ENCODE results near the gene BCAM.
"Not testable (repeated sequence)": the region's sequence is repeated elsewhere in the genome, so short reads cannot be mapped to it uniquely, and the experiment has no call there.

BCAM gene

DNA sequence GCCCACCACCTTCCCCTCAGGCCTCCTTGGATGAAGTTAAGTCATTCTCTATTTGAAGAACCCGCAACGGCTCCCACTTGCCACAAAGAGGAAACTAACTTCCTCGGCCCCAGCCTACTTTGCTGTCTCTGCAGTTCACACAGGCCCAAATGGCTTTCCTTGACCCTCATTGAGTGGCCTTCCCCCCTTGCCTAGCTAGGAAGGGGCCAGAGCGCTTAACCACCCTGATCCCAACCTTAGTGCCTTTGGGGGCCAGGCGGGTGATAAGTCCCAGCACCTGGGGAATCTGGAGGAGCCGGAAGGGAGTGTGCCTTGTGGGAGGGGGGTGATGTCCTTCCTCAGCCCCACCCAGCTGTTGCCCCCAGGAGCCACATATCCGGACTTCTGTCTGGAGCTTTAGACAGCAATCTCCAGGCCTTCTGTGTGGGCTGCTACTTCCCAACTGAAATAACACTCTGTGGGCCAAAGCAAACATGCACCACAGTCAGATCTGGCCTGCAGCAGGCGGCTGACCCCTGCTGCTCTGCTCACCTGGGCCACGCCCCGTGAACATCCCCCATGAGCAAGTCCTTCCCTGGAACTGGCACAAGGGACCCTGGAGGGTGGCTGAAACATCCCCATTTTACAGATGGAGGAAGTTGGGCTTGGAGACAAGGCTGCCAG lies 47.6 kb downstream of the BCAM start:
- TF ChIP-seq CTCF (IDR thresholded peaks at IDR 0.05; ENCODE audit: low read depth, low read length, missing control alignments), result no peak
- H3K4me3 ChIP-seq (ENCODE audit: low read depth, low read length), result no peak overlapping the region
- no peak for DNase-seq (ENCODE audit: low read depth)

GRCh38 chr19:44857837-44858236 lies 48.9 kb downstream of the BCAM start:
- no peak for DNase-seq (ENCODE audit: low read depth)
- H3K4me3 ChIP-seq (ENCODE audit: low read depth, low read length), result no peak overlapping the region
- no peak for TF ChIP-seq CTCF (IDR thresholded peaks at IDR 0.05; ENCODE audit: low read depth, low read length, missing control alignments)

DNA sequence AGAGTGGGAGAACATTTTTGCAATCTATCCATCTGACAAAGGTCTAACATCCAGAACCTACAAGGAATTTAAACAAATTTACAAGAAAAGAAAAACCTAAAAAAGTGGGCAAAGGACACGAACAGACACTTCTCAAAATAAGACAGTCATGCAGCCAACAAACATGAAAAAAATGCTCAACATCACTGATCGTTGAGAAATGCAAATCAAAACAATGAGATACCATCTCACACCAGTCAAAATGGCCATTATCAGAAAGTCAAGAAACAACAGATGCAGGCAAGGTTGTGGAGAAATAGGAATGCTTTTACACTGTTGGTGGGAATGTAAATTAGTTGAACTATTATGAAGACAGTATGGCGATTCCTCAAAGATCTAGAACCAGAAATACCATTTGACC lies 52.7 kb downstream of the BCAM start:
- not testable (repeated sequence) for DNase-seq (ENCODE audit: low read depth)

GRCh38 chr19:44863990-44864389 lies 55.1 kb downstream of the BCAM start:
- no peak for DNase-seq (ENCODE audit: low read depth)
- no peak overlapping the region for H3K4me3 ChIP-seq (ENCODE audit: low read depth, low read length)
- TF ChIP-seq CTCF (IDR thresholded peaks at IDR 0.05; ENCODE audit: low read depth, low read length, missing control alignments), result no peak

More for the DNA sequence above, 52.7 kb downstream of the BCAM start:
- H3K4me3 ChIP-seq (ENCODE audit: low read depth, low read length), result not testable (repeated sequence)

DNA sequence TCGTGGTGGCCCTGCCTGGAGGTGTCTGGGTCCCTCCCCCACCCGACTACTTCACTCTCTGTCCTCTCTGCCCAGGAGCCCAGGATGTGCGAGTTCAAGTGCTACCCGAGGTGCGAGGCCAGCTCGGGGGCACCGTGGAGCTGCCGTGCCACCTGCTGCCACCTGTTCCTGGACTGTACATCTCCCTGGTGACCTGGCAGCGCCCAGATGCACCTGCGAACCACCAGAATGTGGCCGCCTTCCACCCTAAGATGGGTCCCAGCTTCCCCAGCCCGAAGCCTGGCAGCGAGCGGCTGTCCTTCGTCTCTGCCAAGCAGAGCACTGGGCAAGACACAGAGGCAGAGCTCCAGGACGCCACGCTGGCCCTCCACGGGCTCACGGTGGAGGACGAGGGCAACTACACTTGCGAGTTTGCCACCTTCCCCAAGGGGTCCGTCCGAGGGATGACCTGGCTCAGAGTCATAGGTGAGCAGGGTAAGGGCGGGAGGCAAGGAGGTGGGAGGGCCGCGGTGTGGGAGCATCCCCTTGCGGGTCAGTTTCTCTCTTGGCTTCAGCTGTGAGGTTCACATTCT lies 56.4 kb downstream of the BCAM start:
- no peak for TF ChIP-seq CTCF (IDR thresholded peaks at IDR 0.05; ENCODE audit: low read depth, low read length, missing control alignments)
- H3K4me3 ChIP-seq (ENCODE audit: low read depth, low read length), result no peak overlapping the region
- no peak for DNase-seq (ENCODE audit: low read depth)

DNA sequence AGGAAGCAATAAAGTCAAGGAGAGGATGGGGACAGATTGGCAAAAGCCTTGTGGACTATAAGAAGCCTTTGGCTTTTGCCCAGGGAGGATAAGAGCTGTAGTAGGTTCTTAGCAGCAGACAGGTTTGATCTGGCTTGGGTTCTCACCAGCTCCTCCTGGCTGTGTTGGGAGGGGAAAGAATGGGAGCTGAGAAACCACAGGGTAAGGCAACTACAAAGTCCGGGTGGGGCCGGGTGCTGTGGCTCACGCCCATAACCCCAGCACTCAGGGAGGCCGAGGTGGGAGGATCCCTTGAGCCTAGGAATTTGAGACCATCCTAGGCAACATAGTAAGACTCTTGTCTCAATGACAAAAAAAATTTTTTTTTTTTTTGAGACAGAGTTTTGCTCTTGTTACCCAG lies 57.8 kb downstream of the BCAM start:
- H3K4me3 ChIP-seq (ENCODE audit: low read depth, low read length), result no peak overlapping the region
- no peak for DNase-seq (ENCODE audit: low read depth)
- TF ChIP-seq CTCF (IDR thresholded peaks at IDR 0.05; ENCODE audit: low read depth, low read length, missing control alignments), result no peak

- no peak for TF ChIP-seq CTCF (IDR thresholded peaks at IDR 0.05; ENCODE audit: low read depth, low read length, missing control alignments)
- no peak overlapping the region for H3K4me3 ChIP-seq (ENCODE audit: low read depth, low read length)
- DNase-seq (ENCODE audit: low read depth), result no peak
Measured at GRCh38 chr19:44867578-44867977, 58.7 kb downstream of the BCAM start.
